Stimulated activated CD8-positive, alpha-beta memory T cell treated with anti-CD3 and anti-CD28 coated beads, Interleukin-4, amount 100 ng/mL, for 48 hours (primary cell): ENCODE data around the gene FCRLA.
A peak's percentile ranks its signal among the peaks of the same experiment; 100 is the strongest.
"Not testable (repeated sequence)": the region's sequence is repeated elsewhere in the genome, so short reads cannot be mapped to it uniquely, and the experiment has no call there.

Experiments used
- DNase-seq: peaks from one replicate; pipeline ENCODE4 v3.0.0-alpha.2; 2020

Gene FCRLA

GRCh38 chr1:161707503-161707902 is 474 bp downstream of the FCRLA start:
- DNase-seq = no peak

GRCh38 chr1:161709373-161709772 is 2.3 kb downstream of the FCRLA start:
- DNase-seq = no peak

DNA sequence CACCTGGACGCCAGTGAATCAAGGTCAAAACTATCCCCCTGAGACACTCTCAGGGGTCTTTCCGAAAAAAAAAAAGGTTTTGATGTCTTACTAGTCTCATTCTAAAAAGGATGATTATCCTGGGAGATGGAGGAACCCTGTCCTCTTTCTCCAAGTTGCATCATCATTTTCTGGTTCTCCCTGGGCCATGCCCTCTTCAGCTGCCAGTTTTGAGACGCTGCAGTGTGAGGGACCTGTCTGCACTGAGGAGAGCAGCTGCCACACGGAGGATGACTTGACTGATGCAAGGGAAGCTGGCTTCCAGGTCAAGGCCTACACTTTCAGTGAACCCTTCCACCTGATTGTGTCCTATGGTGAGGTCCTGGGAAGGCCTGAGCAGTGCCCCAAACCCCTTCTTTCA is 3.5 kb downstream of the FCRLA start:
- DNase-seq = no peak

- DNase-seq = no peak
Observed at GRCh38 chr1:161718559-161719324, 11.7 kb downstream of the FCRLA start.

DNA sequence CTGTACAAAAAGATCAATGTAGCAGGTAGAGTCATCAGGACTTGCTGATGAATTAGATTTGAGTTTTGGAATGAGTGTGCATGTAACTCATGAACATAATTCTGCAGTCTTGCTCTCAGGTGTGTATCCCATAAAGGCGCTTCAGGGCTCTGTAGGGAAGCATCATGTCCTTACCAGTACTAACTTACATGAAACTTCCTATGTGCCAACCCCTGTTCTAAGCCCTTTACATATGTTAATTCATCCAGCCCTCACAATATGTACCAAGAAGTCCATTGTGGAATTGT is 12.2 kb downstream of the FCRLA start:
- DNase-seq = no peak

DNA sequence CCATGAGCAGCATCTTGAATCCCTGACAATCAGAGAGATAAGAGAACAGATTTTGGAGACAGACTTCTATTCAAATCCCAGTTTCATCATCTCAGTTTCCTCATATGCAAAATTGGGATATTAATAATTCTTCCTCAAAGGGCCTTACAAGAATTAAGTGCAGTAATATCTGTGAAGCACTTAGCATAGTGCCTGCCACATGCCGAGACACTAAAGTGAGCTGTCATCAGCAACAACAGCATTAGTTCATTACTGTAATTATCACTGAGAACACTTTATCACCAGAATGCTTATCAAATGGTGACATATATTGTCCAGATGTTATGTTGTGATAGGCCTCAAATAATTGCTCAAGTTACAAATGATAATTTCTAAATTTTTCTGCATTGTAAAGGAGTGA is 13.4 kb downstream of the FCRLA start:
- DNase-seq = no peak

- no peak for DNase-seq
Observed at GRCh38 chr1:161720956-161721737, 14.1 kb downstream of the FCRLA start, which contains the start of gene FCRLB. Gene FCRLB (plus strand): TSS chr1:161721544. CDS start chr1:161722673, 1,129 bp downstream.

DNA sequence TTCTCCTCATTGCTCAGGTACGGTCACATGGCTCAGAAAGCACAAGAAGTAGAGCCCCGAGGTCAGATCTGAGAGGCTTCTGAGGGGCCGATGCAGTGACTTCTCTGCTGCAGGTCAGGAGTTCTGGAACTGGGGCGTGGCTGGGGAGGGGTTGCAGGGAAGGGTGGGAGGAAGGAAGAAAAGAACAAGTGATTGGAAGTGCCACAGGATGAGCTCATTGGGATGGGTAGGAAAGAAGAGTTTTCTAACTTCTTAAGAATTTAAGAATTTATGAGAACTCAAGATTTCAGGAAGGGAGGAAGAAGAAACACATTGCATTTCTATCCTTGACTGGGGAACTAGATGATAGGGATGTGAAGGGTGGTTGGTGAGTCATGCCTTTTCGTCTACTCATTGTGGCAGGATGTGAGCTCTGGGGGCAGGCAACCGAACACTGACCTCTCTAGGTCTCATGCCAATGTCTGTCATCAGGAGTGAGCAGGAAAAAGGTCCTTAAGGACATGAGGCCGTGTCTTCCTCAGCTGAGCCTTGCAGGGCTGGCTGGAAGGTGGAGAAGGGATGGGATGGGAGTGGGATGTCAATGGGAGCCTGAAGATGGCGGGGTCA is 14.8 kb downstream of the FCRLA start:
- no peak for DNase-seq

GRCh38 chr1:161722406-161722805 is 15.4 kb downstream of the FCRLA start:
- DNase-seq = no peak

GRCh38 chr1:161723459-161724141 is 16.6 kb downstream of the FCRLA start:
- DNase-seq = no peak

GRCh38 chr1:161725258-161725907 is 18.4 kb downstream of the FCRLA start:
- not testable (repeated sequence) for DNase-seq

DNA sequence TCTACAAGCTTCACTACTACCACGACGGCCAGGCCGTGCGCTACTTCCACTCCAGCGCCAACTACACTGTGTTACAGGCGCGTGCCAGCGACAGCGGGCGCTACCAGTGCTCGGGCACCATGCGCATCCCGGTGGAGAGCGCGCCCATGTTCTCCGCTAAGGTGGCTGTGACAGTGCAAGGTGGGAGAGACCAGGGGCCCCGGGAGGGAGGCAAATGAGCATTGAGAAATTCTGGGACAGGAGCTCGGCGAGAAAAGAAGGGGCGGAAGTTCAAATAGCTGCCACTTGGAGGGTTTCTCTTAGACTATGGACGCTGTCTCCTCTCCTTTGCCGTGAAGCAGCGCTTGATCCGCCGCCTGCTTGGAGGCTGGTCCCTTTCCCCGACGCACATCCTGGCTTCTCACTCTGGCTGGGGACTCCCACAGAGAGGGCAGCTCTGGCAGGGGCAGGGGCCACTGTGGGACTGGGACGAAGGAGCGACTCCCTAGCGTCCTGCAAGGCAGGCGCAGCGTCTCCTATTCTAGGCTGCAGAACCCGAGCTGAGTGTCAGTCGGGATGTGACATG is 19.0 kb downstream of the FCRLA start:
- peak; percentile 55 for DNase-seq

DNA sequence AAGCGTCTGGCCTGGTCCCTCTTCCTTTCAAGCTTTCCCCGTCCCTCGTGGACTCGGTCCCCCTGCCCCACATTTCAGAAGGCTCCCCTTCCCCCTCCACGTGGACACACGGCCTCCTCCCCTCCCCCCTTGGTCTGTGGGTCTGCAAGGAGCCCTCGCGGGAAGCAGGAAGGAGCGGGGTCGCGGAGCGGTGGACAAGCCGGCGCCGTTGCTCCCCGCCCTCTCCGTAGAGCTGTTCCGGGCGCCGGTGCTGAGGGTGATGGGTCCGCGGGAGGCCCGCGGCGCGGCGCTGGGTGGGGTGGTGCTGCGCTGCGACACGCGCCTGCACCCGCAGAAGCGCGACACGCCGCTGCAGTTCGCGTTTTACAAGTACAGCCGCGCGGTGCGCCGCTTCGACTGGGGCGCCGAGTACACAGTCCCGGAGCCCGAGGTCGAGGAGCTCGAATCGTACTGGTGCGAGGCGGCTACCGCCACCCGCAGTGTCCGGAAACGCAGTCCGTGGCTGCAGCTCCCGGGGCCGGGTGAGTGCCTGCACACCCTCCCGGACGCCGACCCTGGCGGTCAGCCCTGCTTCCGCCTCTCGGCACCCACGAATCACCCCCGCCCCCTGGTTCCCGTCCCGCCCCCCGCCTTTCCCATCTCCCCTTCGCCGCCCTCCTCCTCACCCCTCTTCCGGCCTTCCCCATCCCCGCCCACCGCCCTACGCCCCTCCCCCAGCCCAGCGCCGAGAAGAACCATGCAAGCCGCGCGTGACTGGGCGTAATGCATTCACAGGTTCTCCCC is 19.6 kb downstream of the FCRLA start:
- DNase-seq = peak; percentile 70

- peak; percentile 45 for DNase-seq
Observed at GRCh38 chr1:161727256-161727924, 20.4 kb downstream of the FCRLA start.

- no peak for DNase-seq
Observed at GRCh38 chr1:161728376-161729226, 21.6 kb downstream of the FCRLA start.

- peak; percentile 56 for DNase-seq
Observed at GRCh38 chr1:161730050-161730564, 23.1 kb downstream of the FCRLA start.

GRCh38 chr1:161731241-161731640 is 24.2 kb downstream of the FCRLA start:
- no peak for DNase-seq

GRCh38 chr1:161731981-161732718 is 25.1 kb downstream of the FCRLA start:
- DNase-seq = no peak

GRCh38 chr1:161733526-161733925 is 26.5 kb downstream of the FCRLA start:
- no peak for DNase-seq
